Heart right ventricle (tissue), 16 donors: ENCODE results near the gene SMIM45.

Experiments
- ATAC-seq, 8 donors: fragments of 200-7000 bp; cut with Tn5 transposase; one replicate each; pipeline ENCODE4 v1.9.1; 2020; ENCODE audit warnings: mild to moderate bottlenecking in 8 of 8, moderate library complexity in 8 of 8, moderate number of reproducible peaks in 1 of 8
- DNase-seq, 2 donors: peaks; one replicate each; pipeline ENCODE4 v3.0.0-alpha.2; 2020
- H3K27ac ChIP-seq, 10 donors: fragments of 200-600 bp; sonication (generic) in 2 of 10; one replicate each; pipeline versions ENCODE4 v1.5.0 to v1.8.0; 2020 to 2022; ENCODE audit warnings: mild to moderate bottlenecking in 3 of 10
- H3K27me3 ChIP-seq, 7 donors: fragments of 200-600 bp; one replicate each; pipeline ENCODE4 v1.8.0; 2021 to 2022; ENCODE audit warnings: mild to moderate bottlenecking in 2 of 7
- H3K36me3 ChIP-seq, 9 donors: fragments of 200-600 bp; sonication (generic) in 1 of 9; one replicate each; pipeline versions ENCODE4 v1.5.0 to v1.8.0; 2020 to 2022; ENCODE audit warnings: mild to moderate bottlenecking in 2 of 9
- H3K4me1 ChIP-seq, 9 donors: fragments of 200-600 bp; sonication (generic) in 1 of 9; one replicate each; pipeline versions ENCODE4 v1.5.0 to v1.8.0; 2020 to 2022; ENCODE audit warnings: mild to moderate bottlenecking in 4 of 9
- H3K4me3 ChIP-seq, 10 donors: fragments of 200-600 bp; sonication (generic) in 2 of 10; one replicate each; pipeline versions ENCODE4 v1.5.0 to v1.8.0; 2020 to 2022; ENCODE audit warnings: mild to moderate bottlenecking in 7 of 10, moderate library complexity in 2 of 10
- H3K9me3 ChIP-seq, 11 donors: fragments of 200-600 bp in 10 of 11; sonication (generic) in 2 of 11; one replicate each; pipeline versions ENCODE4 v1.5.0 to v1.8.0; 2013 to 2022; ENCODE audit warnings: mild to moderate bottlenecking in 2 of 11, control low read depth in 1 of 11, moderate library complexity in 1 of 11
- WGBS, 2 donors: extraction: QIAGEN DNeasy Blood & Tissue Kit; methylation state at CpG; one replicate each; pipeline ENCODE4 v1.1.7; 2013; ENCODE audit warnings: inconsistent platforms in 1 of 2; 5-methylcytosine and 5-hydroxymethylcytosine counted together
- intact Hi-C, 10 donors: fragments of 100-400 bp; cut with DNase I; formaldehyde crosslinking; loops; one replicate each; pipeline versions ENCODE4 v1.11.1 to v1.14.2; 2022
- TF ChIP-seq, protein P1 (sequence below), 9 donors: fragments of 200-600 bp; sonication (generic) in 2 of 9; IDR thresholded peaks; one replicate each; pipeline versions ENCODE4 v1.5.0 to v1.8.0; 2021 to 2022; ENCODE audit warnings: antibody characterized with exemption in 9 of 9, mild to moderate bottlenecking in 5 of 9, moderate library complexity in 1 of 9
- donor health status: Arrhythmogenic right ventricular cardiomyopathy.
- donor health status: ischemic (EF 13 %, LVEDD 7.1; RV severe dilation, severe dysfunction).
- donor health status: healthy with polysubstance abuse.
- donor health status: DM: no; HTN: yes; CAD: no.
- donor health status: DM: no; HTN: no; CAD: no.
- donor health status: ischemic (EF 25% LVEDD 6.9; RV normal size, moderate dysfunction).
- donor health status: ischemic (EF 25% LVEDD 5.7; RV mildly dilated, moderate dysfunction).
- donor health status: healthy.
- donor health status: DM: yes; HTN: yes; CAD: no.
- donor health status: Ischemic cardiomyopathy.
- donor health status: ischemic (EF 35%, LVEDD 5.7; RV mildly dilated, moderate dysfunction).
- donor health status: nonischemic (EF 11% LVEDD 7.7; RV severe dilation, severe dysfunction).
- donor health status: DM: yes; HTN: yes; CAD: no.
- donor health status: PGD.
- donor health status: ischemic (EF 29% LVEDD 5.4; RV normal size, mild dysfunction).
- donor health status: nonischemic (EF 23%, LVEDD 6.1; RV moderate dilation, normal function).

The SMIM45 gene

DNA sequence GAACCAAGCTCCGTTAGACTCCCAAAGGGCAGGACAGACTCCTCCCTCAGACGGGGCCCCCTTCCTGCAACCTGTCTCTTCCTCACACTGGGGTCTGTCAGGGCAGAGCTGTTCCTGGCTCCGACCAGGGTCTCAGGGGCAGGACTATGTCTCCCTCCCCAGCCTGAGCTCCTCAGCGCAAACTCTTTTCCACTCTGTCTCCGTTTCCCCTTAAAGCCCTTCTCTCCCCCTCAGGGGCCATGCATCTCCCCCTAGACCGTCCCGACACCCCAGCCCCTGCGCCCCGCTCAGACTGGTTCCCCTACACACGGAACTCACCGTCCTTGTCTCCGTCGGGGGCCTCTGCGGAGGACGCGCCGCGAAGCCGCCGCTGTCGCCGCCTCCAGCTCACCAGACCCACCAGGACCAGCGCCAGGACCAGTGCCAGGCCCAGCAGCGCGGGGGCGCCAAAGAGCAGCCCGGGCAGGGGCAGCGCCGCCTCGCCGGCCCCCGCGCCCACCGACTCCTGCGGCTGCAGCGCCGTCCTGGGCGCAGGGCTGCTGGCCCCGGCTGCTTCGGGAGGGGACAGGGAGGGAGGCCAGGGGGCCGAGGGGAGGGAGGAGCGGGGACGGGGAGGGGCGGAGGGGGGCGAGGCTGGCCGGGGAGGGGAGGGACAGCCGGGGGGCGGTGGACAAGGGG, 26.0 kb upstream of the SMIM45 start:
- DNase-seq (peak; percentile 50 to 75), ATAC-seq (peak; percentile 46 to 76 (median 52))
- WGBS, 2 donors: 6 to 10% methylated on average over 33 to 44 of the region's 48 CpGs

GRCh38 chr22:41927813-41928212, 24.1 kb upstream of the SMIM45 start:
- Histone ChIP-seq H3K27ac (no peak overlapping the region), H3K9me3 (no peaks in the 10 kb centered on the region), H3K27me3 (peaks cover 7 to 36% (median 19%) of the 10 kb centered on the region in 7 donors), H3K36me3 (no peaks in the 10 kb centered on the region), H3K4me1 (peaks cover 0 to 10% (median 4%) of the 10 kb centered on the region in 9 donors), H3K4me3 (no peak overlapping the region)
- ATAC-seq (no peak), DNase-seq (no peak)
- TF ChIP-seq, protein P1, sequence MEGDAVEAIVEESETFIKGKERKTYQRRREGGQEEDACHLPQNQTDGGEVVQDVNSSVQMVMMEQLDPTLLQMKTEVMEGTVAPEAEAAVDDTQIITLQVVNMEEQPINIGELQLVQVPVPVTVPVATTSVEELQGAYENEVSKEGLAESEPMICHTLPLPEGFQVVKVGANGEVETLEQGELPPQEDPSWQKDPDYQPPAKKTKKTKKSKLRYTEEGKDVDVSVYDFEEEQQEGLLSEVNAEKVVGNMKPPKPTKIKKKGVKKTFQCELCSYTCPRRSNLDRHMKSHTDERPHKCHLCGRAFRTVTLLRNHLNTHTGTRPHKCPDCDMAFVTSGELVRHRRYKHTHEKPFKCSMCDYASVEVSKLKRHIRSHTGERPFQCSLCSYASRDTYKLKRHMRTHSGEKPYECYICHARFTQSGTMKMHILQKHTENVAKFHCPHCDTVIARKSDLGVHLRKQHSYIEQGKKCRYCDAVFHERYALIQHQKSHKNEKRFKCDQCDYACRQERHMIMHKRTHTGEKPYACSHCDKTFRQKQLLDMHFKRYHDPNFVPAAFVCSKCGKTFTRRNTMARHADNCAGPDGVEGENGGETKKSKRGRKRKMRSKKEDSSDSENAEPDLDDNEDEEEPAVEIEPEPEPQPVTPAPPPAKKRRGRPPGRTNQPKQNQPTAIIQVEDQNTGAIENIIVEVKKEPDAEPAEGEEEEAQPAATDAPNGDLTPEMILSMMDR (IDR thresholded peaks at IDR 0.05): no peak
- 72 to 80% methylated on average over 6 of the region's 6 CpGs for WGBS, 2 donors
- intact Hi-C loops: no loop called here

More for the DNA sequence above, 26.0 kb upstream of the SMIM45 start:
- H3K4me3 ChIP-seq: peak overlapping the region in 9 of 10 donors; percentile 17 to 52 (median 40)
- H3K27ac ChIP-seq: peak overlapping the region in 1 of 10 donors; percentile 44
- TF ChIP-seq, protein P1 (IDR thresholded peaks at IDR 0.05): peak; percentile 29 to 71 (median 65)
- intact Hi-C loops: no loop called here
- H3K36me3 ChIP-seq: no peaks in the 10 kb centered on the region
- H3K4me1 ChIP-seq: peaks cover 0 to 10% (median 4%) of the 10 kb centered on the region in 9 donors
- no peaks in the 10 kb centered on the region for H3K9me3 ChIP-seq
- H3K27me3 ChIP-seq: peaks cover 7 to 36% (median 19%) of the 10 kb centered on the region in 7 donors

DNA sequence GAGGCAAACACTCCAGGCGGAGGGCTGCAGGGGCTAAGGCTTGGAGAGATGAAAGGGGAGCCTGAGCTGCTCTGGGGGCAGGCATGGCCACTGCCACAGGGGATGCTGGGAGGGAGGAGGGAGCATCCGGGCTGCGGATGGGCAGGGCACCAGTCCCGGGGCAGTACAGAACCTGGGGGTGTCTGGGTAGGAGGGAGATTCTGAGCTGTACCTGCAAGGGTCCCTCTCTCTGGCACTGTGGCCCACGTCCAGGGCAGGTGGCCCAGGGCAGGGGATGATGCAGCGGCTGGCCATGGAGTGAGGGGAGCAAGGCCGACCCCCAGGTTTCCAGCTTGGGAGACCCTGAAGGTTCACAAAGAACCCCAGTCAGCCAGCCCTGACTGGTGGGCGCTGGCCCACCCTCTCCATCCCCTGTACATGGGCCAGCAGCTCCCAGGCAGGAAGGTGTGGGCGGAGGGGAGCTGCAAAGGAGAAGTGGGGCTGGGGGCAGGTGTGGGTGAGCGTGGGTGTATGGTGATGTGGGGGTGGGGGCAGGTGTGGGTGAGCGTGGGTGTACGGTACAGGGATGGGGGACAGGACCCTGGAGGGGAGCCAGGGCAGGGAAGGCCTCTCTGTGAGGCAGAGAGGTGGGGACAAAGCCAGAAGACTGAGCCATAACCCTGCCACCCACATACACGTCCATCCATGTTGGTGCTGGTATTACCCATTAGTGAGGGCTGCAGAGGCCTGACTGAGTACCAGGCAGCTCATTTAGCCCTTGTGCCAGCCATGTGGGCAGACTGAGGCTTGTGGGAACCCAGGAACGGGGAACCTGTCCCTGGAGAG, 23.1 kb upstream of the SMIM45 start:
- peak in 1 of 8 donors; percentile 3 for ATAC-seq

DNA sequence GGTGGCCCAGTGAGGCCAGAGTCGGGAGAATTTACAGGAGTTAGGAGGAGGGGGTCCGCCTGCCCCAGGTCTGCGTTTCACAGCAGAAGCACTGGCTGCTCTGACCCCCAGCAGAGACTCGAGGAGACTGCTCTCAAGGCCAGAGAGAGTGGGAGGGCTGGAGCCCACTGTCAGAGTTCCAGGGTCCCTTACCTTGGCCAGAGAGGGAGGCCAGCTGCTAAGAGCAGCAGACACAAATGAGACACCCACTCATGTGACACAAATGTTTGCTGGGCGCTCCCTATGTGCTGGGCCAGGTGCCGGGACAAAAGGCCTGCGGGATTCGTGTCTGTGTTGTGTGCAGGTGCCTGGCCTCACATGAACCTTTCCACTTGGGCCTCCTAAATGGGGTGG, 22.5 kb upstream of the SMIM45 start:
- H3K9me3 ChIP-seq: no peaks in the 10 kb centered on the region
- 79 to 82% methylated on average over 8 of the region's 8 CpGs for WGBS, 2 donors
- no peak overlapping the region for H3K4me3 ChIP-seq
- intact Hi-C loops: no loop called here
- no peak for ATAC-seq
- H3K27me3 ChIP-seq: peaks cover 7 to 34% (median 19%) of the 10 kb centered on the region in 7 donors
- H3K36me3 ChIP-seq: no peaks in the 10 kb centered on the region
- peaks cover 0 to 10% (median 4%) of the 10 kb centered on the region in 9 donors for H3K4me1 ChIP-seq
- no peak for DNase-seq
- TF ChIP-seq, protein P1 (IDR thresholded peaks at IDR 0.05): no peak
- H3K27ac ChIP-seq: no peak overlapping the region

More for the DNA sequence above, 23.1 kb upstream of the SMIM45 start:
- intact Hi-C loops: no loop called here
- TF ChIP-seq, protein P1 (IDR thresholded peaks at IDR 0.05): no peak
- no peak for DNase-seq
- H3K27ac ChIP-seq: no peak overlapping the region
- peaks cover 0 to 10% (median 4%) of the 10 kb centered on the region in 9 donors for H3K4me1 ChIP-seq
- H3K9me3 ChIP-seq: no peaks in the 10 kb centered on the region
- WGBS, 2 donors: 76 to 87% methylated on average over 14 of the region's 14 CpGs
- no peak overlapping the region for H3K4me3 ChIP-seq
- H3K27me3 ChIP-seq: peaks cover 7 to 36% (median 19%) of the 10 kb centered on the region in 7 donors
- no peaks in the 10 kb centered on the region for H3K36me3 ChIP-seq
